K562 (cell line): ENCODE results near the gene GRB10. TPM values are rescaled to one million over a fixed set of nuclear protein-coding genes. Genes with fewer than 3 reads are reported as not detected.

ENCODE experiments used
- ARID2 ChIP-seq: fragments of 450-650 bp; IDR thresholded peaks from 2 replicates; pipeline ENCODE4 v1.6.1; 2017; ENCODE audit warnings: antibody characterized with exemption, mild to moderate bottlenecking
- ETS2 ChIP-seq: IDR thresholded peaks from 2 replicates; pipeline ENCODE4 v1.6.1; 2016; ENCODE audit warnings: borderline replicate concordance, missing genetic modification characterization, mild to moderate bottlenecking, moderate library complexity, missing compliant biosample characterization; ENCODE audit not compliant: poor library complexity, severe bottlenecking
- HMGXB4 ChIP-seq: sonication (generic); formaldehyde crosslinking; IDR thresholded peaks from 2 replicates; pipeline ENCODE4 v1.8.1; 2023; ENCODE audit warnings: mild to moderate bottlenecking, missing genetic modification reagents
- MAFF ChIP-seq: IDR thresholded peaks from 2 replicates; pipeline ENCODE4 v1.6.1; 2012; ENCODE audit warnings: low read length, improper control_type of control experiment
- NFXL1 ChIP-seq: fragments of 450-650 bp; formaldehyde crosslinking; IDR thresholded peaks from 2 replicates; pipeline ENCODE4 v1.4.0; 2021; ENCODE audit warnings: mild to moderate bottlenecking
- POLR3A ChIP-seq: IDR thresholded peaks from 2 replicates; pipeline ENCODE4 v1.6.1; 2011; ENCODE audit warnings: borderline replicate concordance, mild to moderate bottlenecking, moderate library complexity; ENCODE audit not compliant: insufficient read length, insufficient read depth; ENCODE audit errors: extremely low read depth
- SRSF3 ChIP-seq: fragments of 200-400 bp; formaldehyde crosslinking; IDR thresholded peaks from 2 replicates; pipeline ENCODE4 v1.6.1; 2016; ENCODE audit warnings: mild to moderate bottlenecking, low read length, moderate library complexity; ENCODE audit not compliant: insufficient read depth
- SRSF9 ChIP-seq: fragments of 200-400 bp; formaldehyde crosslinking; IDR thresholded peaks from 2 replicates; pipeline ENCODE4 v1.6.1; 2017; ENCODE audit warnings: low read depth, low read length, borderline replicate concordance
- STAG1 ChIP-seq: sonication (generic); formaldehyde crosslinking; IDR thresholded peaks from 2 replicates; pipeline ENCODE4 v1.5.0; 2020; ENCODE audit warnings: missing genetic modification reagents, borderline replicate concordance
- TAF7 ChIP-seq: fragments of 450-650 bp; IDR thresholded peaks from 2 replicates; pipeline ENCODE4 v1.6.1; 2016; ENCODE audit warnings: missing genetic modification characterization, missing compliant biosample characterization
- ZNF311 ChIP-seq: fragments of 250-450 bp; sonication (Bioruptor Pico); IDR thresholded peaks from 2 replicates; pipeline ENCODE4 v1.4.0; 2020; ENCODE audit warnings: mild to moderate bottlenecking, moderate library complexity
- polyA plus RNA-seq, 8 experiments: library from polyadenylated mRNA; depleted of rRNA in 4 of 8; stranded (reverse) in 5 of 8; unstranded in 3 of 8; fragments of >200 nt; fragmentation: Nextera tagmentation in 2 of 8; fragmentation: Illumina TruSeq in 1 of 8; extraction: Ambion mirVana in 2 of 8; extraction: Trizol in 1 of 8; gene quantifications; 2 replicates each; pipeline versions ENCODE4 v1.2.1 to v1.2.3, GENCODE V29; 2011 to 2014; ENCODE audit warnings: inconsistent platforms in 1 of 8, missing spikeins in 1 of 8
- total RNA-seq, 7 experiments: library from RNA; depleted of rRNA in 6 of 7; stranded (reverse); fragments of >200 nt in 6 of 7; fragmentation: Illumina TruSeq in 2 of 7; extraction: Trizol in 2 of 7; gene quantifications; 2 replicates each; pipeline versions ENCODE4 v1.2.1 to v1.2.3, GENCODE V29; 2011 to 2021; ENCODE audit warnings: low replicate concordance in 1 of 7

The GRB10 gene
- total and polyA plus RNA-seq, 9 of the 15 experiments (the other 6 are each of a cell fraction or from before 2014, with no cell fraction given), result 8.9 to 88.5 (median 40.7) TPM

- TF ChIP-seq ZNF311 (CRISPR knock-in tag) (no peak), POLR3A (no peak), SRSF3 (no peak), ARID2 (no peak), MAFF (no peak), NFXL1 (no peak), HMGXB4 (CRISPR knock-in tag) (no peak), ETS2 (tag) (no peak), SRSF9 (no peak), STAG1 (CRISPR knock-in tag) (no peak), TAF7 (no peak)
- TF ChIP-seq, all 486 proteins: peak for 0
These were observed 15.4 kb upstream of the GRB10 start (continued) for GRCh38 chr7:50798126-50798525.
